ENCODE data around the gene BUB1.

- TF ChIP-seq, protein P1, sequence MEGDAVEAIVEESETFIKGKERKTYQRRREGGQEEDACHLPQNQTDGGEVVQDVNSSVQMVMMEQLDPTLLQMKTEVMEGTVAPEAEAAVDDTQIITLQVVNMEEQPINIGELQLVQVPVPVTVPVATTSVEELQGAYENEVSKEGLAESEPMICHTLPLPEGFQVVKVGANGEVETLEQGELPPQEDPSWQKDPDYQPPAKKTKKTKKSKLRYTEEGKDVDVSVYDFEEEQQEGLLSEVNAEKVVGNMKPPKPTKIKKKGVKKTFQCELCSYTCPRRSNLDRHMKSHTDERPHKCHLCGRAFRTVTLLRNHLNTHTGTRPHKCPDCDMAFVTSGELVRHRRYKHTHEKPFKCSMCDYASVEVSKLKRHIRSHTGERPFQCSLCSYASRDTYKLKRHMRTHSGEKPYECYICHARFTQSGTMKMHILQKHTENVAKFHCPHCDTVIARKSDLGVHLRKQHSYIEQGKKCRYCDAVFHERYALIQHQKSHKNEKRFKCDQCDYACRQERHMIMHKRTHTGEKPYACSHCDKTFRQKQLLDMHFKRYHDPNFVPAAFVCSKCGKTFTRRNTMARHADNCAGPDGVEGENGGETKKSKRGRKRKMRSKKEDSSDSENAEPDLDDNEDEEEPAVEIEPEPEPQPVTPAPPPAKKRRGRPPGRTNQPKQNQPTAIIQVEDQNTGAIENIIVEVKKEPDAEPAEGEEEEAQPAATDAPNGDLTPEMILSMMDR (IDR thresholded peaks at IDR 0.05), result no peak
- no peak for TF ChIP-seq POLR2A (IDR thresholded peaks at IDR 0.05)
These were observed 20.0 kb downstream of the BUB1 start for GRCh38 chr2:110657724-110658305.
